Karpas-422 (cell line): ENCODE measurements around the gene FN3K. TPM values are rescaled to one million over a fixed set of nuclear protein-coding genes. Genes with fewer than 3 reads are reported as not detected.

Experiments
- DNase-seq: peaks from one replicate; pipeline ENCODE4 v3.0.0-alpha.2; 2015
- H2AFZ ChIP-seq: fragments of 200-600 bp; sonication (generic); 2 replicates; pipeline ENCODE4 v1.6.1; 2014; ENCODE audit warnings: antibody characterized with exemption, low read length, mixed read lengths
- H3K27ac ChIP-seq: fragments of 200-600 bp; sonication (generic); 2 replicates; pipeline ENCODE4 v1.5.1; 2014; ENCODE audit warnings: mild to moderate bottlenecking, low read length, moderate library complexity
- H3K27me3 ChIP-seq: fragments of 200-600 bp; sonication (generic); 2 replicates; pipeline ENCODE4 v1.6.1; 2014; ENCODE audit warnings: low read length, mixed read lengths
- H3K36me3 ChIP-seq: fragments of 200-600 bp; sonication (generic); 2 replicates; pipeline ENCODE4 v1.6.1; 2014; ENCODE audit warnings: low read length, mixed read lengths; ENCODE audit not compliant: insufficient read depth
- H3K4me1 ChIP-seq: fragments of 200-600 bp; sonication (generic); 2 replicates; pipeline ENCODE4 v1.6.1; 2014; ENCODE audit warnings: mild to moderate bottlenecking, low read length, mixed read lengths
- H3K4me2 ChIP-seq: fragments of 200-600 bp; sonication (generic); 2 replicates; pipeline ENCODE4 v1.6.1; 2014; ENCODE audit warnings: low read length, low read depth, mild to moderate bottlenecking; ENCODE audit not compliant: poor library complexity, severe bottlenecking
- H3K4me3 ChIP-seq: fragments of 200-600 bp; sonication (generic); 2 replicates; pipeline ENCODE4 v1.5.1; 2014; ENCODE audit warnings: mild to moderate bottlenecking, antibody characterized with exemption, low read length, mixed read lengths
- H3K79me2 ChIP-seq: fragments of 200-600 bp; sonication (generic); 2 replicates; pipeline ENCODE4 v1.6.1; 2014; ENCODE audit warnings: mild to moderate bottlenecking, low read length, mixed read lengths
- H3K9ac ChIP-seq: fragments of 200-600 bp; sonication (generic); 2 replicates; pipeline ENCODE4 v1.6.0; 2014; ENCODE audit warnings: low read length
- H3K9me2 ChIP-seq: fragments of 200-600 bp; sonication (generic), shearing (Covaris generic); replicated peaks from 2 replicates; pipeline ENCODE4 v1.6.0; 2014; ENCODE audit warnings: mild to moderate bottlenecking, low read length, moderate library complexity; ENCODE audit not compliant: insufficient read depth
- H3K9me3 ChIP-seq: fragments of 300-700, 200-600 bp; sonication (generic); 2 replicates; pipeline ENCODE4 v1.6.1; 2014; ENCODE audit warnings: low read length, mixed read lengths
- H4K20me1 ChIP-seq: fragments of 200-600 bp; sonication (generic); 2 replicates; pipeline ENCODE4 v1.6.1; 2014; ENCODE audit warnings: mild to moderate bottlenecking, antibody characterized with exemption, low read length, low read depth; ENCODE audit not compliant: insufficient read depth
- total RNA-seq: library from RNA; depleted of rRNA; stranded (reverse); fragments of >200 nt; shearing (Covaris generic); gene quantifications from 2 replicates; pipeline ENCODE4 v1.2.3, GENCODE V29; 2014; ENCODE audit warnings: low replicate concordance

FN3K gene
- total RNA-seq, 1 experiment from 2014 or later: not detected

- no peaks in the 10 kb centered on the region for H3K27me3 ChIP-seq
- H3K79me2 ChIP-seq: no peaks in the 10 kb centered on the region
- peaks cover 5% of the 10 kb centered on the region for H3K4me1 ChIP-seq
- H3K4me2 ChIP-seq: peak overlapping the region; percentile 35
- no peak overlapping the region for H3K9ac ChIP-seq
- H3K9me2 ChIP-seq: no peaks in the 10 kb centered on the region
- peaks cover 3% of the 10 kb centered on the region; the same call in 1 of the 2 replicates for H3K9me3 ChIP-seq
- no peaks in the 10 kb centered on the region; the same call in 1 of the 2 replicates for H3K36me3 ChIP-seq
- no peak for DNase-seq
- H4K20me1 ChIP-seq: no peaks in the 10 kb centered on the region
- H3K27ac ChIP-seq: no peak overlapping the region
- no peak overlapping the region for H2AFZ ChIP-seq
- no peak overlapping the region for H3K4me3 ChIP-seq
Observed at GRCh38 chr17:82698974-82699442, 36.4 kb upstream of the FN3K start.

- Histone ChIP-seq H3K27me3 (no peaks in the 10 kb centered on the region), H3K9ac (no peak overlapping the region), H3K4me2 (no peak overlapping the region), H3K79me2 (no peaks in the 10 kb centered on the region), H3K9me3 (peaks cover under 1% of the 10 kb centered on the region; the same call in 1 of the 2 replicates), H3K27ac (no peak overlapping the region), H2AFZ (no peak overlapping the region), H3K36me3 (no peaks in the 10 kb centered on the region), H3K4me1 (peaks cover 5% of the 10 kb centered on the region), H3K9me2 (no peaks in the 10 kb centered on the region), H4K20me1 (no peaks in the 10 kb centered on the region), H3K4me3 (no peak overlapping the region)
- no peak for DNase-seq
Observed at GRCh38 chr17:82699551-82699950, 35.9 kb upstream of the FN3K start.

- Histone ChIP-seq H2AFZ (no peak overlapping the region), H3K9me3 (no peaks in the 10 kb centered on the region), H3K4me2 (no peak overlapping the region), H4K20me1 (no peaks in the 10 kb centered on the region), H3K9me2 (no peaks in the 10 kb centered on the region), H3K4me1 (peaks cover 5% of the 10 kb centered on the region), H3K9ac (no peak overlapping the region), H3K27ac (no peak overlapping the region), H3K4me3 (no peak overlapping the region), H3K79me2 (no peaks in the 10 kb centered on the region), H3K27me3 (no peaks in the 10 kb centered on the region), H3K36me3 (no peaks in the 10 kb centered on the region)
- no peak for DNase-seq
Observed at GRCh38 chr17:82702231-82702927, 33.0 kb upstream of the FN3K start.

- H3K36me3 ChIP-seq: no peaks in the 10 kb centered on the region
- no peak overlapping the region for H3K4me3 ChIP-seq
- H3K27me3 ChIP-seq: no peaks in the 10 kb centered on the region
- H3K9me3 ChIP-seq: no peaks in the 10 kb centered on the region
- H2AFZ ChIP-seq: no peak overlapping the region
- DNase-seq: peak; percentile 49
- H3K27ac ChIP-seq: no peak overlapping the region
- no peak overlapping the region for H3K9ac ChIP-seq
- no peaks in the 10 kb centered on the region for H3K9me2 ChIP-seq
- peaks cover 5% of the 10 kb centered on the region for H3K4me1 ChIP-seq
- H3K79me2 ChIP-seq: no peaks in the 10 kb centered on the region
- no peak overlapping the region for H3K4me2 ChIP-seq
- H4K20me1 ChIP-seq: no peaks in the 10 kb centered on the region
Observed at GRCh38 chr17:82703036-82703745, 32.2 kb upstream of the FN3K start.

- peaks cover 5% of the 10 kb centered on the region for H3K4me1 ChIP-seq
- H3K9ac ChIP-seq: no peak overlapping the region
- no peak overlapping the region for H2AFZ ChIP-seq
- no peak overlapping the region for H3K27ac ChIP-seq
- H3K79me2 ChIP-seq: no peaks in the 10 kb centered on the region
- no peaks in the 10 kb centered on the region for H3K36me3 ChIP-seq
- no peaks in the 10 kb centered on the region for H3K9me3 ChIP-seq
- no peak overlapping the region for H3K4me2 ChIP-seq
- no peaks in the 10 kb centered on the region for H3K27me3 ChIP-seq
- H3K4me3 ChIP-seq: no peak overlapping the region
- no peaks in the 10 kb centered on the region for H3K9me2 ChIP-seq
- no peak for DNase-seq
- H4K20me1 ChIP-seq: no peaks in the 10 kb centered on the region
Observed at GRCh38 chr17:82703935-82704865, 31.2 kb upstream of the FN3K start.

- Histone ChIP-seq H3K4me2 (no peak overlapping the region), H3K4me3 (no peak overlapping the region), H3K27ac (no peak overlapping the region), H3K4me1 (peaks cover 5% of the 10 kb centered on the region), H3K9ac (no peak overlapping the region), H3K27me3 (no peaks in the 10 kb centered on the region), H3K36me3 (no peaks in the 10 kb centered on the region), H3K9me2 (no peaks in the 10 kb centered on the region), H4K20me1 (no peaks in the 10 kb centered on the region), H2AFZ (no peak overlapping the region), H3K9me3 (no peaks in the 10 kb centered on the region), H3K79me2 (no peaks in the 10 kb centered on the region)
- no peak for DNase-seq
Observed at GRCh38 chr17:82704886-82705285, 30.5 kb upstream of the FN3K start.

GRCh38 chr17:82705756-82706155, 29.7 kb upstream of the FN3K start:
- no peaks in the 10 kb centered on the region for H3K36me3 ChIP-seq
- H3K9me2 ChIP-seq: no peaks in the 10 kb centered on the region
- H3K79me2 ChIP-seq: no peaks in the 10 kb centered on the region
- no peaks in the 10 kb centered on the region for H4K20me1 ChIP-seq
- H3K9ac ChIP-seq: no peak overlapping the region
- H2AFZ ChIP-seq: no peak overlapping the region
- H3K27me3 ChIP-seq: no peaks in the 10 kb centered on the region
- DNase-seq: no peak
- no peak overlapping the region for H3K4me2 ChIP-seq
- H3K9me3 ChIP-seq: no peaks in the 10 kb centered on the region
- H3K4me1 ChIP-seq: peaks cover 5% of the 10 kb centered on the region
- H3K4me3 ChIP-seq: no peak overlapping the region
- no peak overlapping the region for H3K27ac ChIP-seq
